ENCODE results near the gene ALDH1L2. TPM values are rescaled to one million over a fixed set of nuclear protein-coding genes. Genes with fewer than 3 reads are reported as not detected.

Gene ALDH1L2
- polyA plus RNA-seq = 0.35 and 1.0 TPM in 2 replicates
- 0.81 and 1.7 TPM in 2 replicates for polyA minus RNA-seq

DNA sequence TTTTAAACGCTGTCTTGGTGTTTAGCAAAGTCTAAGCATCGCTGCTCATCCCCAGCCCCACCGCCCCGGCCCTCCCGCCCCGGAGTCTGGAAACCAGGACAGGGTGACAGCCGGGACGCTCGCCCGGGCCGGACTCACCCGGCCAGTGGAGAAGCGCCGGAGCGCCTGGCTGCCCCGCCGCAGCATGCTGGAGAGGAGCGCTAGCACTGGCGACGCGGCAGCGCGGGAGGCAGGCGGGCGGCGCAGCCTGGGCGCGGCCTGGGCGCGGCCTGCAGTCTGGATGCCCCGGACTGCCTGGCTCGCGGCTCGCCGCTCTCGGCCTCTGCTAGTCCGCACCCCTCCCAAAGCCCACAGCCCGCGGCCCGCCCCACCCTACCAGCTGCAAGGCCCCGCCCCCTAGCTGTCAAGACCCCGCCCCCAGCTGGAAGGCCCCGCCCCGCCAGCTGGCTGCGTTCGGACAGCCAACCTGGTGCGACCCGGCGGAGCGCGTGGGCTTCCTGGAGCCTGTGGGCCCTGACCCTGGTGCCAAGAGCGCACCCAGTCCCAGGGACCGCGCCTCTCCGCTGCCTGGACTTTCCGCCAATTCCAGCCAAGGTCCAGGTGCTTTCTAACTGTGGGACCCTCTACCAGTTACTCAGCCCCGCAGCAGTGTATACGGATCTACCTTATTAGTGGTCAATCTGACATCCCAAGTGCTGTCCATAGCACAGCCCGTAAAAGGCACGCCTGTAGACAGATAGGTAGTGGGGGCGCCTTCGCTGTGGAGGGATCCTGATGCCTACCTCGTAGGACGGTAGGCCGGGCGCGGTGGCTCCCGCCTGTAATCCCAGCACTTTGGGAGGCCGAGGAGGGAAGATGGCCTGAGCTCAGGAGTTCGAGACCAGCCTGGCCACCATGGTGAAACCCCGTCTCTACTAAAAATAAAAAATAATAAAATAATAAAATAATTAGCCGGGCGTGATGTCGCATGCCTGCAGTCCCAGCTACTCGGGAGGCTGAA lies at the start of gene ALDH1L2:
Gene ALDH1L2 (minus strand): TSS at position 208 of the 1,000 bp plus-strand sequence. CDS start 22 bp downstream, at position 186.
- Histone ChIP-seq H3K9ac (ENCODE audit: low read length) (peak within 1 kb of the TSS; percentile 20), H3K27ac (ENCODE audit: low read length) (no peak within 1 kb of the TSS)

DNA sequence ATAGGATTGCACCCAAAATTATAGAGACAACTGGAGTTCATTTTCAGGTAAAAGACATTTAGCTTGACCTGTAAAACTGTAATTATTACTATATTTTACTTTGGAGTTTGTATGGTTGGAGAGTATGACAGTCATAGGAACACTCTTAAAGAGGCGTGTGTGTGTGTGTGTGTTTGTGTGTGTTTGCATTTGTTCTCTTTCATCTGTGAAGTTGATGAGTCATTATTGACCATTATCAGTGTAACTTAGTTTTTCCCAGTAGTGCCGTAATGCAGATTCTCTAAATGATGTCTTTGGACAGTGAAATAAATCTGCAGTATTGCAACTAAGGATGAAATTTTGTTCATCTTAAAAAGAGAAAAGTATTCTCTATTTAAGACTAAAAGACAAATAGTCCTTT lies 36.3 kb upstream of the ALDH1L2 start:
- Histone ChIP-seq H3K27me3 (ENCODE audit: insufficient read depth, low read depth, low read length) (no peaks in the 10 kb centered on the region), H3K9me3 (ENCODE audit: low read length) (no peaks in the 10 kb centered on the region), H3K9me2 (ENCODE audit: insufficient read depth, low read length) (no peaks in the 10 kb centered on the region), H3F3A (ENCODE audit: insufficient read depth, low read length, poor library complexity, severe bottlenecking) (no peaks in the 10 kb centered on the region), H3K4me3 (ENCODE audit: low read length) (no peak overlapping the region), H3K36me3 (ENCODE audit: insufficient read depth, low read length) (peaks cover 11% of the 10 kb centered on the region), H3K9ac (ENCODE audit: low read length) (no peak overlapping the region), H4K20me1 (ENCODE audit: insufficient read depth) (no peaks in the 10 kb centered on the region), H3K79me2 (replicated peaks; ENCODE audit: insufficient read depth, low read length) (no peaks in the 10 kb centered on the region), H2AFZ (ENCODE audit: low read depth, low read length) (no peak overlapping the region), H3K27ac (ENCODE audit: low read length) (no peak overlapping the region), H3K4me2 (ENCODE audit: low read length) (no peak overlapping the region)
- TF ChIP-seq EZH2 (IDR thresholded peaks at IDR 0.05; ENCODE audit: borderline replicate concordance, insufficient read depth, low read length, poor library complexity, severe bottlenecking) (no peak), MXI1 (conservative IDR thresholded peaks at IDR 0.05; ENCODE audit: poor library complexity, severe bottlenecking) (no peak), POLR2AphosphoS5 (IDR thresholded peaks at IDR 0.05) (no peak)
- TF ChIP-seq, protein P1, sequence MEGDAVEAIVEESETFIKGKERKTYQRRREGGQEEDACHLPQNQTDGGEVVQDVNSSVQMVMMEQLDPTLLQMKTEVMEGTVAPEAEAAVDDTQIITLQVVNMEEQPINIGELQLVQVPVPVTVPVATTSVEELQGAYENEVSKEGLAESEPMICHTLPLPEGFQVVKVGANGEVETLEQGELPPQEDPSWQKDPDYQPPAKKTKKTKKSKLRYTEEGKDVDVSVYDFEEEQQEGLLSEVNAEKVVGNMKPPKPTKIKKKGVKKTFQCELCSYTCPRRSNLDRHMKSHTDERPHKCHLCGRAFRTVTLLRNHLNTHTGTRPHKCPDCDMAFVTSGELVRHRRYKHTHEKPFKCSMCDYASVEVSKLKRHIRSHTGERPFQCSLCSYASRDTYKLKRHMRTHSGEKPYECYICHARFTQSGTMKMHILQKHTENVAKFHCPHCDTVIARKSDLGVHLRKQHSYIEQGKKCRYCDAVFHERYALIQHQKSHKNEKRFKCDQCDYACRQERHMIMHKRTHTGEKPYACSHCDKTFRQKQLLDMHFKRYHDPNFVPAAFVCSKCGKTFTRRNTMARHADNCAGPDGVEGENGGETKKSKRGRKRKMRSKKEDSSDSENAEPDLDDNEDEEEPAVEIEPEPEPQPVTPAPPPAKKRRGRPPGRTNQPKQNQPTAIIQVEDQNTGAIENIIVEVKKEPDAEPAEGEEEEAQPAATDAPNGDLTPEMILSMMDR (IDR thresholded peaks at IDR 0.05; ENCODE audit: poor library complexity, severe bottlenecking) = no peak

More for the DNA sequence above, at the start of gene ALDH1L2:
- peak within 1 kb of the TSS; percentile 63 for H3K4me3 ChIP-seq (ENCODE audit: low read length)
- no peaks in the 10 kb centered on the region for H4K20me1 ChIP-seq (ENCODE audit: insufficient read depth)
- peak within 1 kb of the TSS; percentile 44 for H3K4me2 ChIP-seq (ENCODE audit: low read length)
- peaks cover 15% of the 10 kb centered on the region for H3K27me3 ChIP-seq (ENCODE audit: insufficient read depth, low read depth, low read length)
- no peaks in the 10 kb centered on the region for H3K36me3 ChIP-seq (ENCODE audit: insufficient read depth, low read length)
- H3K9me3 ChIP-seq (ENCODE audit: low read length) = no peaks in the 10 kb centered on the region
- no peak for TF ChIP-seq TAF1 (IDR thresholded peaks at IDR 0.05; ENCODE audit: low read depth)
- TF ChIP-seq SMC3 (conservative IDR thresholded peaks at IDR 0.05; ENCODE audit: poor library complexity) = no peak
- no peak for TF ChIP-seq POLR2AphosphoS5 (IDR thresholded peaks at IDR 0.05)
- no peak for TF ChIP-seq EP300 (conservative IDR thresholded peaks at IDR 0.05; ENCODE audit: poor library complexity, severe bottlenecking)
- no peak for TF ChIP-seq EZH2 (IDR thresholded peaks at IDR 0.05; ENCODE audit: borderline replicate concordance, insufficient read depth, low read length, poor library complexity, severe bottlenecking)
- no peak for TF ChIP-seq RAD21 (conservative IDR thresholded peaks at IDR 0.05)
- TF ChIP-seq, protein P1 (IDR thresholded peaks at IDR 0.05; ENCODE audit: poor library complexity, severe bottlenecking) = no peak
- TF ChIP-seq, protein P2, sequence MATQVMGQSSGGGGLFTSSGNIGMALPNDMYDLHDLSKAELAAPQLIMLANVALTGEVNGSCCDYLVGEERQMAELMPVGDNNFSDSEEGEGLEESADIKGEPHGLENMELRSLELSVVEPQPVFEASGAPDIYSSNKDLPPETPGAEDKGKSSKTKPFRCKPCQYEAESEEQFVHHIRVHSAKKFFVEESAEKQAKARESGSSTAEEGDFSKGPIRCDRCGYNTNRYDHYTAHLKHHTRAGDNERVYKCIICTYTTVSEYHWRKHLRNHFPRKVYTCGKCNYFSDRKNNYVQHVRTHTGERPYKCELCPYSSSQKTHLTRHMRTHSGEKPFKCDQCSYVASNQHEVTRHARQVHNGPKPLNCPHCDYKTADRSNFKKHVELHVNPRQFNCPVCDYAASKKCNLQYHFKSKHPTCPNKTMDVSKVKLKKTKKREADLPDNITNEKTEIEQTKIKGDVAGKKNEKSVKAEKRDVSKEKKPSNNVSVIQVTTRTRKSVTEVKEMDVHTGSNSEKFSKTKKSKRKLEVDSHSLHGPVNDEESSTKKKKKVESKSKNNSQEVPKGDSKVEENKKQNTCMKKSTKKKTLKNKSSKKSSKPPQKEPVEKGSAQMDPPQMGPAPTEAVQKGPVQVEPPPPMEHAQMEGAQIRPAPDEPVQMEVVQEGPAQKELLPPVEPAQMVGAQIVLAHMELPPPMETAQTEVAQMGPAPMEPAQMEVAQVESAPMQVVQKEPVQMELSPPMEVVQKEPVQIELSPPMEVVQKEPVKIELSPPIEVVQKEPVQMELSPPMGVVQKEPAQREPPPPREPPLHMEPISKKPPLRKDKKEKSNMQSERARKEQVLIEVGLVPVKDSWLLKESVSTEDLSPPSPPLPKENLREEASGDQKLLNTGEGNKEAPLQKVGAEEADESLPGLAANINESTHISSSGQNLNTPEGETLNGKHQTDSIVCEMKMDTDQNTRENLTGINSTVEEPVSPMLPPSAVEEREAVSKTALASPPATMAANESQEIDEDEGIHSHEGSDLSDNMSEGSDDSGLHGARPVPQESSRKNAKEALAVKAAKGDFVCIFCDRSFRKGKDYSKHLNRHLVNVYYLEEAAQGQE (IDR thresholded peaks at IDR 0.05; ENCODE audit: borderline replicate concordance) = no peak
- TF ChIP-seq MXI1 (conservative IDR thresholded peaks at IDR 0.05; ENCODE audit: poor library complexity, severe bottlenecking) = no peak
- H2AFZ ChIP-seq (ENCODE audit: low read depth, low read length) = no peak within 1 kb of the TSS
- H3F3A ChIP-seq (ENCODE audit: insufficient read depth, low read length, poor library complexity, severe bottlenecking) = no peaks in the 10 kb centered on the region
- no peaks in the 10 kb centered on the region for H3K79me2 ChIP-seq (replicated peaks; ENCODE audit: insufficient read depth, low read length)
- no peaks in the 10 kb centered on the region for H3K9me2 ChIP-seq (ENCODE audit: insufficient read depth, low read length)

Data from neural cell (in vitro differentiated cells).